Parathyroid adenoma (tissue), 2 donors: ENCODE results near the gene PPIL4.

ENCODE experiments used
- H2AFZ ChIP-seq: fragments of 300-600 bp; sonication (generic); one replicate; pipeline ENCODE4 v1.7.0; 2017; ENCODE audit warnings: antibody characterized with exemption, mild to moderate bottlenecking
- H3K27ac ChIP-seq: fragments of 300-600 bp; sonication (generic); one replicate; pipeline ENCODE4 v1.7.0; 2017
- H3K27me3 ChIP-seq: fragments of 300-600 bp; sonication (generic); one replicate; pipeline ENCODE4 v1.7.0; 2017; ENCODE audit warnings: low read length; ENCODE audit not compliant: control insufficient read depth, insufficient read depth
- H3K36me3 ChIP-seq: fragments of 300-600 bp; sonication (generic); one replicate; pipeline ENCODE4 v1.7.0; 2017; ENCODE audit warnings: low read length; ENCODE audit not compliant: control insufficient read depth, insufficient read depth
- H3K4me1 ChIP-seq: fragments of 300-600 bp; sonication (generic); one replicate; pipeline ENCODE4 v1.7.0; 2017; ENCODE audit warnings: control low read depth
- H3K4me2 ChIP-seq: fragments of 300-600 bp; sonication (generic); one replicate; pipeline ENCODE4 v1.7.0; 2017; ENCODE audit warnings: low read length
- H3K4me3 ChIP-seq: fragments of 300-600 bp; sonication (generic); one replicate; pipeline ENCODE4 v1.7.0; 2017; ENCODE audit warnings: low read depth, low read length
- H3K79me2 ChIP-seq: fragments of 300-600 bp; sonication (generic); one replicate; pipeline ENCODE4 v1.7.0; 2017; ENCODE audit warnings: control low read depth
- H3K9ac ChIP-seq: fragments of 300-600 bp; sonication (generic); one replicate; pipeline ENCODE4 v1.7.0; 2017; ENCODE audit warnings: mild to moderate bottlenecking
- H3K9me3 ChIP-seq: fragments of 300-600 bp; sonication (generic); one replicate; pipeline ENCODE4 v1.7.0; 2017; ENCODE audit warnings: low read length; ENCODE audit not compliant: control insufficient read depth
- TF ChIP-seq, protein P1 (sequence below): fragments of 300-600 bp; sonication (generic); IDR thresholded peaks from one replicate; pipeline ENCODE4 v1.7.0; 2017; ENCODE audit warnings: antibody characterized with exemption, mild to moderate bottlenecking
- donor health status: primary hyperparathyroidism.

PPIL4 gene

DNA sequence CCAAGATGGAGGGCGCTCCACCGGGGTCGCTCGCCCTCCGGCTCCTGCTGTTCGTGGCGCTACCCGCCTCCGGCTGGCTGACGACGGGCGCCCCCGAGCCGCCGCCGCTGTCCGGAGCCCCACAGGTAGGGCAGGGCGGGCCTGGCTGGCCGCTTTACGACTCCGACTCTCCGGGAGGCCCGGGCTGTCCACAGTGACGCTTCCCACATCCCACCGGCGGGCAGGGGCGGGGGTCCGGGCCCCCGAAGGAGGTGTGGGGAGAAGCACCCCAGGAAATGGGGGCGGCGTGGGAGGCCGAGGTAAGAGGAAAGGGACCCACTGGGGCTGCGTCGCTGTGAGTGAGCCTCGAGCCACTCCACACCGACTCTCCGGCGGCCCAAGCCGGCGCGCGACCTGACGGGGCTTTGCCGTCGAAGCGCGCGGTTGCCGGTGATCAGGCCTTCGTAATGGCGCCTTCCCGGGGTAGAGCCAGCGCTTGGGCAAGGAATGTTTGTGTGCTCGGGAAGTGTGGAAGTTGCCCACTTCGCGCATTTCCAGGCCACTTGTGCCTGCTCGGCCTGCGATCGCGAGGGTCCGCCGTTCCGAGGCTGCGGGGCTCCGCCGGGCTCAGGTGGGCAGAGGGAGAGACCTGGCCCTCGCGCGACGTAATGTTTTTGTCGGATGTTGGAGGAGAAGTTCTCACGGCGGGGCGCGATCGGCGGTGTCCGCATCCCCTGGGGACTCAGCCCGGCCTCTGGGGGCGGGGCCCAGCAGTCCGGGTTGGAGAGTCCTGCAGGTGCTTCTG lies 20.8 kb upstream of the PPIL4 start:
- H3K79me2 ChIP-seq, result peaks cover 31% of the 10 kb centered on the region

DNA sequence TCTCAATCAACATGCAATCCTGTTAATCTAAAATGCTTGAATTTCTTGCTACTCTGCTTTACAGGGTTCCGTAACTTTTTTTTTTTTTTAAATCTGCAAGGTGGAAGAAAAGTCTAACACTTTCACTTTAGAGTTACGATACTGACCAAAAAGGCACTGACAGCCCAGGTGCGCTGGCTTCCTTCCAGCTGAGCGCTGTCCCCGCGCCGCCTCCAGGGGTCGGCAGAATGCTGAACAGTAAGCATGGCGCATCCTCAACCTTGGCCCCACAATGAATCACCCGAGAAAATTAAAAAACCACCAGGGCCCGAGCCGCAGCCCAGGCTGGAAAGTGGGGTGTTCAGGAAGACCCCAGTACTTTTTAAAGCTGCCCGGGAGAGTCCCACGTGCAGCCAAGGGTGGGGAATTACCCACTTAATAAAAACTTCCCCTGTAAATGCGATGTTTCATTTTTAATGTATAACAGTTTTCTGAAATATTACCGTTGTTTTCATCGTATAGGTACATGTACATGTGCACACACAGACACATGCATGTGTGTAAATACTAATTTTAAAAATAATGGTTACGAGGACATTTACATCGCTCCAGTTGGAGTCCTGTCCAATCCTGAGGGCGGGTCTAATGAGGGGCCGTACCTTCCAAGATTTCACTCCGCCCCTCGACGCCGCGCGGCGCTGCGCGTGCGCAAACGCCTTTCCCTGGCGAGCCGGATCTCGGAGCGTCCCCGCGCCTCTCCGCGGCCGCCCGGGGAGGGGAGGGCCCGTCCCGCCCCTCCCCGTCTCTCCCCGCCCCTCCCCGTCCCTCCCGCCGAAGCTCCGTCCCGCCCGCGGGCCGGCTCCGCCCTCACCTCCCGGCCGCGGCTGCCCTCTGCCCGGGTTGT lies 19.9 kb upstream of the PPIL4 start, which contains the start of gene GINM1:
Gene GINM1 (plus strand): TSS at position 849 of the 883 bp plus-strand sequence. CDS start 40 bp downstream, outside the sequence.
- H3K9ac ChIP-seq, result peak within 1 kb of the TSS; percentile 95
- peak within 1 kb of the TSS; percentile 99 for H2AFZ ChIP-seq
- peak within 1 kb of the TSS; percentile 98 for H3K4me2 ChIP-seq
- no peaks in the 10 kb centered on the region for H3K27me3 ChIP-seq
- H3K27ac ChIP-seq, result peak within 1 kb of the TSS; percentile 94
- H3K79me2 ChIP-seq, result peaks cover 24% of the 10 kb centered on the region
- peaks cover 5% of the 10 kb centered on the region for H3K4me1 ChIP-seq
- H3K9me3 ChIP-seq, result no peaks in the 10 kb centered on the region
- TF ChIP-seq, protein P1, sequence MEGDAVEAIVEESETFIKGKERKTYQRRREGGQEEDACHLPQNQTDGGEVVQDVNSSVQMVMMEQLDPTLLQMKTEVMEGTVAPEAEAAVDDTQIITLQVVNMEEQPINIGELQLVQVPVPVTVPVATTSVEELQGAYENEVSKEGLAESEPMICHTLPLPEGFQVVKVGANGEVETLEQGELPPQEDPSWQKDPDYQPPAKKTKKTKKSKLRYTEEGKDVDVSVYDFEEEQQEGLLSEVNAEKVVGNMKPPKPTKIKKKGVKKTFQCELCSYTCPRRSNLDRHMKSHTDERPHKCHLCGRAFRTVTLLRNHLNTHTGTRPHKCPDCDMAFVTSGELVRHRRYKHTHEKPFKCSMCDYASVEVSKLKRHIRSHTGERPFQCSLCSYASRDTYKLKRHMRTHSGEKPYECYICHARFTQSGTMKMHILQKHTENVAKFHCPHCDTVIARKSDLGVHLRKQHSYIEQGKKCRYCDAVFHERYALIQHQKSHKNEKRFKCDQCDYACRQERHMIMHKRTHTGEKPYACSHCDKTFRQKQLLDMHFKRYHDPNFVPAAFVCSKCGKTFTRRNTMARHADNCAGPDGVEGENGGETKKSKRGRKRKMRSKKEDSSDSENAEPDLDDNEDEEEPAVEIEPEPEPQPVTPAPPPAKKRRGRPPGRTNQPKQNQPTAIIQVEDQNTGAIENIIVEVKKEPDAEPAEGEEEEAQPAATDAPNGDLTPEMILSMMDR, result peak; percentile 73
- H3K4me3 ChIP-seq, result peak within 1 kb of the TSS; percentile 99
- H3K36me3 ChIP-seq, result no peaks in the 10 kb centered on the region

More for the DNA sequence above, 20.8 kb upstream of the PPIL4 start:
- Histone ChIP-seq H3K9me3 (no peaks in the 10 kb centered on the region), H3K4me2 (peak overlapping the region; percentile 98), H3K27ac (peak overlapping the region; percentile 94), H3K27me3 (no peaks in the 10 kb centered on the region), H2AFZ (peak overlapping the region; percentile 99), H3K4me1 (peaks cover 5% of the 10 kb centered on the region), H3K9ac (peak overlapping the region; percentile 95), H3K4me3 (peak overlapping the region; percentile 99), H3K36me3 (no peaks in the 10 kb centered on the region)
- TF ChIP-seq, protein P1, result no peak

DNA sequence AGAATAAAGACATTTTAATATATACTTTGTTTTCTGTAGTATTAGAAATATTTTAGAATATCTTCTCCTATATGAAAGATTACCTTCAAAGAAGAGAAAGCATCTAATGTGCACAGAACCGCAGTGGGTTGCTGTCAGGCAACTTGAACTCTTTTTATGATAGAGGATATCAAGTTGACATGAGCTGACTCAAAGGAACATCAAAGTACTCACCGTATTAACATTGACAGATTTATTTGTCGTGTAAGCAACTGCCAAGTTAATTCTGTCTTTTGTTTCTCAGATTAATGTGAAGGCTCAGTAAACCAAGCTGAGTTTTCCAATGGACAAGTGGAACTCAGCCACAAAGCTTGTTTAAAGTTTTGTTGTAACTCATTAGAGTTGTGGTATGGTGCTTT lies 18.1 kb upstream of the PPIL4 start:
- H3K9me3 ChIP-seq, result no peaks in the 10 kb centered on the region
- no peaks in the 10 kb centered on the region for H3K36me3 ChIP-seq
- H3K27me3 ChIP-seq, result no peaks in the 10 kb centered on the region
- no peak overlapping the region for H2AFZ ChIP-seq
- TF ChIP-seq, protein P1, result no peak
- H3K9ac ChIP-seq, result no peak overlapping the region
- no peak overlapping the region for H3K27ac ChIP-seq
- no peak overlapping the region for H3K4me2 ChIP-seq
- H3K4me3 ChIP-seq, result no peak overlapping the region
- peaks cover 5% of the 10 kb centered on the region for H3K4me1 ChIP-seq
- peaks cover 10% of the 10 kb centered on the region for H3K79me2 ChIP-seq

DNA sequence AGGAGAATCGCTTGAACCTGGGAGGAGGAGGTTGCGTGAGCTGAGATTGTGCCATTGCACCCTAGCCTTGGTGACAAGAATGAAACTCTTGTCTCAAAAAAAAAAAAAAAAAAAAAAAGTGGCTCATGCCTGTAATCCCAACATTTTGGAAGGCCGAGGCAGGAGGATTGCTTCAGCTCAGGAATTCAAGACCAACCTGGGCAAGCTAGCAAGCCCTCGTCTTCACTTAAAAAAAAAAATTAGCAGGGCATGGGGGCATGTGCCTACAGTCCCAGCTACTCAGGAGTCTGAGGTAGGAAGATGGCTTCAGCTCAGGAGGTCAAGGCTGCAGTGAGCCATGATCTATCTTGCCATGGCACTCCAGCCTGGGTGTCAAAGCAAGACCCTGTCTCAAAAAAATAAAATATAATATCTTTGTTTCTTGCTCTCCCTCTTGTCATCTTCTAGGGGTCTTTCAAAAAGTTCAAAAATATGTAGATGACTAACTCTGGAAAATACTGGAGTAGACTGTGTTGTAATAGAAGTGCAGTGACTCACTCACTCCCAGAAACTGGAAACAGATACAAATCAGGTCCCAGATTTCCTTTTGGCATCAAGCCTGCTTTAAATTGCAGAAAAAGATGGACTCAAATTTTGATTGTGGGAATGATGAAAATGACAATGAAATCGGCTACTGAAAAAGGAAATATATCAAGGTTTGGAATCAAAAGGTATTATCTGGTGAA lies 17.5 kb upstream of the PPIL4 start:
- H3K27ac ChIP-seq, result no peak overlapping the region
- no peak overlapping the region for H3K4me3 ChIP-seq
- H3K9ac ChIP-seq, result no peak overlapping the region
- H3K36me3 ChIP-seq, result no peaks in the 10 kb centered on the region
- no peak overlapping the region for H2AFZ ChIP-seq
- no peaks in the 10 kb centered on the region for H3K9me3 ChIP-seq
- peaks cover 10% of the 10 kb centered on the region for H3K79me2 ChIP-seq
- no peaks in the 10 kb centered on the region for H3K27me3 ChIP-seq
- no peak overlapping the region for H3K4me2 ChIP-seq
- H3K4me1 ChIP-seq, result peaks cover 5% of the 10 kb centered on the region
- TF ChIP-seq, protein P1, result no peak
